ENCODE measurements around the gene ANKMY1. TPM values are rescaled to one million over a fixed set of nuclear protein-coding genes. Genes with fewer than 3 reads are reported as not detected.

Gene ANKMY1
- total RNA-seq, 4 donors from 2014 or later, result 13.3 to 40.8 (median 22.0) TPM

DNA sequence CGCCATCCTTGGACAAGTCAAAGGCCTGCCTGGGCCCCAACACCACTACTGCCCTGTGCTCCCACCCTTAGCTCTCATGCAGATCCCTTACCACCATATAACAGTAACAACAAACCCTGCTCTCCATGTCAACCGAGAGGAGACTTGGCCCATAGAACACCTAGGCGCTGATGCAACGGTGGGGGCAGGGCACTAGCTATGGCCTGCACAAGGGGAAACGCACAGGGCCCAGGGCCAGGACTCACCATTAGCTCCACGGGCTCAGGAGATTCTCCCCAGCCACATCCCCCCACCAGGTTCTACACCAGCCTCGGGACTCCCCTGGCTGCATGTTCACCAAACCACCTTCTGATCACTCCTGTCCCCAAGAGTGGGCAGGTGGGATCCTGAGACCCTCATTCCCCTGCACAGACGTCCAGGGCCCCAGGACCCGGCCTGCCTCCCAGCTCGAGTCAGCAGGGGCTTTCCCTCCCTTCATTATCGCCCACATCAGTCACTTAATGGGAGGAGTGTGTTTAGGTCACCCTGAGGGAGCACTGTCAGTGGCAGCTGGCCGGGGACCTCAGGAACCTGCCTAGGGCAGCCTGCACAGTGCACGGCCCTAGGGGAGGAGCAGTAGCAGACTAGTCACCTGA lies 29.3 kb downstream of the ANKMY1 start:
- intact Hi-C loops (cut with DNase I; ENCODE audit: low total_unique reads), result no loop called here
- Histone ChIP-seq H3K4me1 (no peaks in the 10 kb centered on the region), H3K9me3 (peaks cover 0 to 6% of the 10 kb centered on the region in 2 donors), H3K4me3 (no peak overlapping the region), H3K27ac (no peak overlapping the region), H3K36me3 (no peaks in the 10 kb centered on the region), H3K27me3 (no peaks in the 10 kb centered on the region)
- no peak for TF ChIP-seq POLR2A (IDR thresholded peaks at IDR 0.05)
- TF ChIP-seq, protein P1, sequence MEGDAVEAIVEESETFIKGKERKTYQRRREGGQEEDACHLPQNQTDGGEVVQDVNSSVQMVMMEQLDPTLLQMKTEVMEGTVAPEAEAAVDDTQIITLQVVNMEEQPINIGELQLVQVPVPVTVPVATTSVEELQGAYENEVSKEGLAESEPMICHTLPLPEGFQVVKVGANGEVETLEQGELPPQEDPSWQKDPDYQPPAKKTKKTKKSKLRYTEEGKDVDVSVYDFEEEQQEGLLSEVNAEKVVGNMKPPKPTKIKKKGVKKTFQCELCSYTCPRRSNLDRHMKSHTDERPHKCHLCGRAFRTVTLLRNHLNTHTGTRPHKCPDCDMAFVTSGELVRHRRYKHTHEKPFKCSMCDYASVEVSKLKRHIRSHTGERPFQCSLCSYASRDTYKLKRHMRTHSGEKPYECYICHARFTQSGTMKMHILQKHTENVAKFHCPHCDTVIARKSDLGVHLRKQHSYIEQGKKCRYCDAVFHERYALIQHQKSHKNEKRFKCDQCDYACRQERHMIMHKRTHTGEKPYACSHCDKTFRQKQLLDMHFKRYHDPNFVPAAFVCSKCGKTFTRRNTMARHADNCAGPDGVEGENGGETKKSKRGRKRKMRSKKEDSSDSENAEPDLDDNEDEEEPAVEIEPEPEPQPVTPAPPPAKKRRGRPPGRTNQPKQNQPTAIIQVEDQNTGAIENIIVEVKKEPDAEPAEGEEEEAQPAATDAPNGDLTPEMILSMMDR (IDR thresholded peaks at IDR 0.05), result no peak
- no peak for DNase-seq

DNA sequence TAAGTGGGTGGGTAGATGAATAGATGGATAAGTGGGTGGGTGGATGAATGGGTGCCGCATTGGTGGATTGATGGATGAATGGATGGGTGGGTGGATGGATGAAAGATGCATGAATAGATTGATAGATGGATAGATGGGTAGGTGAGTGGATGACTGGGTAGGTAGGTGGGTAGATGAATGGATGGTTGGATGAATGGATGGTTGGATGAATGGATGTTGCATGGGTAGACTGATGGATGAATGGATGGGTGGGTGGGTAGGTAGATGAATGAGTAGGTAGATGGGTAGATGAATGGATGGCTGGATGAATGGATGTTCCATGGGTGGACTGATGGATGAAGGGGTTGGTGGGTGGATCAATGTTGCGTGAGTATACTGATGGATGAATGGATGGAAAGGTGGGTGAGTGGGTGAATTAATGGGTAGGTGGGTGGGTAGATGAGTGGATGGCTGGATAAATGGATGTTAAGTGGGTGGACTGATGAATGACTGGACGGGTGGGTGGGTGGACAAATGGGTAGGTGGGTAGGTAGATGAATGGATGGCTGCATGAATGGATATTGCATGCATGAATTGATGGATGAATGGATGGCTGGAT lies 30.5 kb downstream of the ANKMY1 start:
- H3K4me3 ChIP-seq, result no peak overlapping the region
- H3K4me1 ChIP-seq, result no peaks in the 10 kb centered on the region
- TF ChIP-seq, protein P1 (IDR thresholded peaks at IDR 0.05), result no peak
- TF ChIP-seq POLR2A (IDR thresholded peaks at IDR 0.05), result no peak
- intact Hi-C loops (cut with DNase I; ENCODE audit: low total_unique reads), result no loop called here
- no peak overlapping the region for H3K27ac ChIP-seq
- no peaks in the 10 kb centered on the region for H3K27me3 ChIP-seq
- no peaks in the 10 kb centered on the region for H3K36me3 ChIP-seq
- no peaks in the 10 kb centered on the region for H3K9me3 ChIP-seq
- DNase-seq, result no peak

DNA sequence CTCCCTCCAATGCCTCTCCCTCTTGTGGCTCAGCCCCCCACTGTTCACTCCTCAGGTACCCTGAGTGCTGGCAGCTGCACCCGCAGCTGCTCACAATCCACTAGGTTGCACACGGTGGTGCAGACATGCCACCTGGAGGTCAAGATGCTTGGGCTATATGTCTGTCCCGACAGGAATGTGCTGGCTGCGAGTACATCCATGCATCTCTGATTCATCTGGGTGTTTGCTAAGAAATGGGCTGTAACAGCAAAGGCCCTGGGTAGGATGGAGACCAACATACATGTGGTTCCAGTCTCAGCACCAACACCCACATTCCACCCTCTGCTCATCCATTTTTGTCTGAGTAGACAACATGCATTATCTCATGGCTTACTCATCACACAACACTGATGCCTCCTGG lies 31.3 kb downstream of the ANKMY1 start:
- Histone ChIP-seq H3K27ac (no peak overlapping the region), H3K4me1 (no peaks in the 10 kb centered on the region), H3K27me3 (no peaks in the 10 kb centered on the region), H3K9me3 (no peaks in the 10 kb centered on the region), H3K4me3 (no peak overlapping the region), H3K36me3 (no peaks in the 10 kb centered on the region)
- no peak for DNase-seq
- intact Hi-C loops (cut with DNase I; ENCODE audit: low total_unique reads), result no loop called here
- no peak for TF ChIP-seq POLR2A (IDR thresholded peaks at IDR 0.05)
- TF ChIP-seq, protein P1 (IDR thresholded peaks at IDR 0.05), result no peak

DNA sequence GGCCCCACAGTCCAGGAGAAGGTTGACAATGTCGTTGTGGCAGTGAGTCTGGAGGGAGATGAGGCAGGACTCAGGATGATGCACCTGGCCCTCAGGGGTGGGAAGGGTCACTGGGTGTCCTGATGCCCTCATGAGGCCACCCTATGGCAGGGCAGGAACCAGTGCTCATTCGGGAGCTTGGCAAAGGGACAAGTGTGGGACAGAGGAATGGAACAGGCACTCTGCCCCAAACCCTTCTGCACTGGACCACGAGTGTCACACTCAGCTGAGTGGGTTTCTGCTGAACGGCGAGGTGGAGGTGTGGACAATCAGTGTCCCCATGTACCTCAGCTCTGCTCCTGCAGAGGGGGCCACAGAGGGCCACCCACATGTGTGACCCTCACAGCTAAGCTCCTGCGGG lies 32.0 kb downstream of the ANKMY1 start:
- Histone ChIP-seq H3K27ac (no peak overlapping the region), H3K27me3 (no peaks in the 10 kb centered on the region), H3K4me1 (no peaks in the 10 kb centered on the region), H3K9me3 (no peaks in the 10 kb centered on the region), H3K36me3 (no peaks in the 10 kb centered on the region), H3K4me3 (no peak overlapping the region)
- intact Hi-C loops (cut with DNase I; ENCODE audit: low total_unique reads), result no loop called here
- TF ChIP-seq, protein P1 (IDR thresholded peaks at IDR 0.05), result no peak
- TF ChIP-seq POLR2A (IDR thresholded peaks at IDR 0.05), result no peak
- DNase-seq, result no peak

DNA sequence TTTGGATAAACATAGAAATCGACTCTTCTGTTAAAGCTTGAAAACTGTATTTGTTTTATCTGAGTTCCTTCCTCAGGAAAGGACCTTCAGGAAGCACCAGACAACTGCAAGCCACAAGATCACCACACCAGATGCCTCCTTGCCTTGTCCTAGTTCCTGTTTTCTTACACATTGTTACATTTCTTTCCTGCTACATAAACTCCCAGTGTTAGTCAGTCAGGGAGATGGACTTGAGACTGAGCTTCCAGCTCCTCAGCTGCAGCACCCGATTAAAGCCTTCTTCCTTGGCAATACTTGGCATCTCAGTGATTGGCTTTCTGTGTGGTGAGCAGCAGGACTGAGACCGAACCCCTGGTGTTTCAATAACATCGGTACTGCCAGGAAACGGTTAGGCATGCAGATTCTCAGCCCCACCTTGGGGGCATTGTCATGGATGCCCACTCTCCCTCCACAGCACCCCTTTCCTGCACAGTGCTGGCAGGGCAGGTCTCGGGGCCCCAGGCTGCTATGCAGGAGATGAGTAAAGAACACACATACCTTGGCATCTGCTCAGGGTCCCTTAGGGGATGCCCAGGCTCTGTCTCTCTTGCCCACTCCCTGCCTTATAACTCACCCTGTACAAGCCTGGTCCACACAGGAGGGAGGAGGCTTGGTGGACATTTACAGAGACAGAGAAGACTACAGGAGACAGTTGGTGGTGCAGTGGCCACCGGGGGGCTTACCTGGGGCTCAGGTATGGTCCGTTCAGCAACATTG lies 32.6 kb downstream of the ANKMY1 start:
- TF ChIP-seq, protein P1 (IDR thresholded peaks at IDR 0.05), result no peak
- TF ChIP-seq POLR2A (IDR thresholded peaks at IDR 0.05), result no peak
- no peaks in the 10 kb centered on the region for H3K36me3 ChIP-seq
- no peak overlapping the region for H3K27ac ChIP-seq
- H3K27me3 ChIP-seq, result no peaks in the 10 kb centered on the region
- H3K9me3 ChIP-seq, result no peaks in the 10 kb centered on the region
- intact Hi-C loops (cut with DNase I; ENCODE audit: low total_unique reads), result no loop called here
- no peak for DNase-seq
- no peak overlapping the region for H3K4me3 ChIP-seq
- peaks cover 0 to 4% of the 10 kb centered on the region in 2 donors for H3K4me1 ChIP-seq
